ENCODE data around the gene CDH4.

Gene CDH4

GRCh38 chr20:61666471-61666832 is 414.4 kb downstream of the CDH4 start:
- H3K27ac ChIP-seq (ENCODE audit: low read depth, low read length), result no peak overlapping the region
- H3K9ac ChIP-seq (ENCODE audit: low read length), result no peak overlapping the region
- TF ChIP-seq CTCF (IDR thresholded peaks at IDR 0.05; ENCODE audit: insufficient read depth, low read length, poor library complexity, severe bottlenecking) (no peak), EZH2phosphoT487 (conservative IDR thresholded peaks at IDR 0.05; ENCODE audit: low read length) (no peak)
- no peaks in the 10 kb centered on the region for H3K9me2 ChIP-seq (replicated peaks; ENCODE audit: insufficient read depth, low read length)
- no peaks in the 10 kb centered on the region for H3F3A ChIP-seq (ENCODE audit: insufficient read depth)
- H2AFZ ChIP-seq (ENCODE audit: low read depth, low read length, severe bottlenecking), result no peak overlapping the region
- no peak overlapping the region for H3K4me3 ChIP-seq (ENCODE audit: insufficient read depth, low read length, poor library complexity, severe bottlenecking)
- no peaks in the 10 kb centered on the region for H3K27me3 ChIP-seq (ENCODE audit: low read length)
- H3K9me3 ChIP-seq (ENCODE audit: insufficient read depth, low read length), result no peaks in the 10 kb centered on the region
- no peaks in the 10 kb centered on the region for H3K79me2 ChIP-seq (ENCODE audit: insufficient read depth, low read length)
- no peak overlapping the region for H3K4me2 ChIP-seq (ENCODE audit: low read depth, low read length, poor library complexity, severe bottlenecking)
- no peaks in the 10 kb centered on the region for H4K20me1 ChIP-seq (ENCODE audit: low read depth, low read length)
- no peaks in the 10 kb centered on the region for H3K36me3 ChIP-seq (ENCODE audit: low read length)

GRCh38 chr20:61667056-61667792 is 415.2 kb downstream of the CDH4 start:
- Histone ChIP-seq H4K20me1 (ENCODE audit: low read depth, low read length) (no peaks in the 10 kb centered on the region), H3K9me3 (ENCODE audit: insufficient read depth, low read length) (no peaks in the 10 kb centered on the region), H3F3A (ENCODE audit: insufficient read depth) (no peaks in the 10 kb centered on the region), H3K27me3 (ENCODE audit: low read length) (no peaks in the 10 kb centered on the region), H3K4me2 (ENCODE audit: low read depth, low read length, poor library complexity, severe bottlenecking) (no peak overlapping the region), H3K27ac (ENCODE audit: low read depth, low read length) (no peak overlapping the region), H3K4me3 (ENCODE audit: insufficient read depth, low read length, poor library complexity, severe bottlenecking) (no peak overlapping the region), H3K9me2 (replicated peaks; ENCODE audit: insufficient read depth, low read length) (no peaks in the 10 kb centered on the region), H2AFZ (ENCODE audit: low read depth, low read length, severe bottlenecking) (no peak overlapping the region), H3K36me3 (ENCODE audit: low read length) (no peaks in the 10 kb centered on the region), H3K9ac (ENCODE audit: low read length) (no peak overlapping the region), H3K79me2 (ENCODE audit: insufficient read depth, low read length) (no peaks in the 10 kb centered on the region)
- TF ChIP-seq CTCF (IDR thresholded peaks at IDR 0.05; ENCODE audit: insufficient read depth, low read length, poor library complexity, severe bottlenecking) (no peak), EZH2phosphoT487 (conservative IDR thresholded peaks at IDR 0.05; ENCODE audit: low read length) (no peak)

DNA sequence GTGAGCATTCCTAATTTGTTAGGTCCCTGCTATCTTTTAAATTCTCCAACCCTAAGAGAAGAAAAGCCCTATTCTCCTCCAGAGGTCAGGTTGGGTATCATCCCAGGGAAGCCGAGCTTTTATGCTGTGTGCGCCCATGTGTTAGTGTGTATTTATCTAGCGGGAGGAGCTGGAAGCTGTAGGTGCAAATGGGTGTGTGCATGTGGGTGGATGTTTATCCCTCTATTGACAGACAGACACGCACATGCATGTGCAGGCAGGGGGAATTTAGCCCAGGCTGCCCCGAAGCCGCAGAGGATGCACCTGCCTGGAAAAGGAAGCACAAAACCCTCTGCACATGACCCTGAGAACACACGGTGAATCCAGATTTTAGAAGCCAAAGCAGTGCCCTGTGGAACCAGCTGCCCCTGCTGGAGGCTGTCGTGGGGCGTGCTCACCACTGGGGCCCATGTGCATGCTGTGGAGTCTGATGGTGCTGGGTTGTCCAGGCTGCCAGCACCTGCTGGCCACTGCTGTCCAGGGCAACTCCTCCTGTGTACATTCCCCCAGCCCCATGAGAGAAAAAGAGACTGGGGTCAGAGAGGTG is 416.1 kb downstream of the CDH4 start:
- no peaks in the 10 kb centered on the region for H3K9me3 ChIP-seq (ENCODE audit: insufficient read depth, low read length)
- TF ChIP-seq CTCF (IDR thresholded peaks at IDR 0.05; ENCODE audit: insufficient read depth, low read length, poor library complexity, severe bottlenecking) (no peak), EZH2phosphoT487 (conservative IDR thresholded peaks at IDR 0.05; ENCODE audit: low read length) (no peak)
- no peaks in the 10 kb centered on the region for H4K20me1 ChIP-seq (ENCODE audit: low read depth, low read length)
- H3F3A ChIP-seq (ENCODE audit: insufficient read depth), result no peaks in the 10 kb centered on the region
- H3K79me2 ChIP-seq (ENCODE audit: insufficient read depth, low read length), result no peaks in the 10 kb centered on the region
- no peaks in the 10 kb centered on the region for H3K9me2 ChIP-seq (replicated peaks; ENCODE audit: insufficient read depth, low read length)
- no peak overlapping the region for H2AFZ ChIP-seq (ENCODE audit: low read depth, low read length, severe bottlenecking)
- no peaks in the 10 kb centered on the region for H3K36me3 ChIP-seq (ENCODE audit: low read length)
- H3K27ac ChIP-seq (ENCODE audit: low read depth, low read length), result no peak overlapping the region
- no peaks in the 10 kb centered on the region for H3K27me3 ChIP-seq (ENCODE audit: low read length)
- H3K4me2 ChIP-seq (ENCODE audit: low read depth, low read length, poor library complexity, severe bottlenecking), result no peak overlapping the region
- no peak overlapping the region for H3K9ac ChIP-seq (ENCODE audit: low read length)
- H3K4me3 ChIP-seq (ENCODE audit: insufficient read depth, low read length, poor library complexity, severe bottlenecking), result no peak overlapping the region
